GM21723 (cell line): Measurements from ENCODE around the gene ZIC1.

ENCODE experiments used
- ATAC-seq: cut with Tn5 transposase; IDR thresholded peaks from one replicate; pipeline ENCODE4 v1.9.1; 2021; ENCODE audit warnings: mild to moderate bottlenecking, moderate library complexity; ENCODE audit not compliant: unreplicated experiment

Gene ZIC1

DNA sequence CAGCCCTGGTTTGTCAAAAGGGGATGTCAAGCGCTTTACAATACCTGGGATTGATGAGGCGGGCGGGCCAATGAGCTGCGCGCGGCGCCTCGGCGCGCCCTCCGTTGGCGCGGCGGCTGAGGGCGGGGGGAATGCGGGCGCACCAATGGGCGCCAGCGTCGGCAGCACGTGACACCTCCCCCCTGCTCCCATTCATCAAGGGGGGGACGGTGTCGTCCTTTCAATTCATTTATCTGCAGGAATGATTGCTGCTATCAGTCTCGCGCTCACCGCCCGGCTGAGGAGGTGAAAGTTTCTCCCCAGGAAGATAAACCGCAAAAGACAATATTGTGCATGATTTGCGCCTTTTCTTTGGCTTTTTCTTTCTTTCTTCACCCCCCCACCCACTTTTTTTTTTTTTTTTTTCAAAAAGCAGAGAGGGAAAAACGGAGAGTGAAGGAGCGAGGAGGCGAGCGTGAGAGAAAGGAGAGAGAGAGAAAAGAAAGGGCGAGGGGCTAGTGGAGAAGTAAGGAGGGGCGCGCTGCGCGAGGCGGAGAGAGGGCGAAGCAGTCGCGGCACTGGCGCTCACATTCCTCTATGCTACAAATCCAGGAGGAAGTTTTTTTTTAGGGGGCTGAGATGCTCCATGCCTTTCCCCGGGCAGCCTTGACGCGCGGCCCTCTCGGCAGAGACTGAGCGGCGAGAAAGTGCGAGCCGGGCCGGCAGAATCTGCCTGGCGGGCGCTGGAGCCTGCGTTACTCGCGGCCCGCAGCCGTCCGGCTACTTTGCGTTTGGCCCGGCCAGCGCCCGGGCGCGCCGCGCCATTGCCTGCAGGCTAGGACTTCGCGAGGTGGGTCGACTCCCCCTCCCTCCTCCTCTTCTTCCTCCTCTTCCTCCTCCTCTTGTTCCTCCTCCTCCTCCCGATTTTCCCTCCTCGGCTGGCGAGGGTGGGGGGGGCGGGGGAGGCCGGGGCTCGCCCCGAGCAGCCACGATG is at the start of gene ZIC1:
ZIC1 (plus strand) TSS at position 223 of the 973 bp plus-strand sequence; CDS start at position 971, 748 bp downstream.
- no peak for ATAC-seq

DNA sequence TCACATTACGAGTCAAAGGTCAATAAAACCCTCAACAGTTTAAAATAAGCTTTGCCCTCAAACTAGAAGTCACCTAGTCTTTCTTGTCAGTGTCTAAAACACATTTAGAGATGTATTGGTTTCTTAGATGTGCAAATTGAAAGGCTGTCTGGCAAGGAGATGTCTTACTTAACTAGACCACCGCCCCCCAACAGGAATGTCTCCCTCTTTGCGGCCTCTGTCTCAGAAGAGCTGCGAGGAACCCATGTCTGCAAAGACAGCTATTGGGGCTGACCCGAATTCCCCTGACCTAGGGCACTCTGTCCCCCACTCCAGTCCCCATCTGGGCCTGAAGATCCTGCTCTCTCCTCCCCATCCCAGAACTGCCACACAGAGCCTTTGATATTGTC is 49.1 kb upstream of the ZIC1 start:
- ATAC-seq = no peak

DNA sequence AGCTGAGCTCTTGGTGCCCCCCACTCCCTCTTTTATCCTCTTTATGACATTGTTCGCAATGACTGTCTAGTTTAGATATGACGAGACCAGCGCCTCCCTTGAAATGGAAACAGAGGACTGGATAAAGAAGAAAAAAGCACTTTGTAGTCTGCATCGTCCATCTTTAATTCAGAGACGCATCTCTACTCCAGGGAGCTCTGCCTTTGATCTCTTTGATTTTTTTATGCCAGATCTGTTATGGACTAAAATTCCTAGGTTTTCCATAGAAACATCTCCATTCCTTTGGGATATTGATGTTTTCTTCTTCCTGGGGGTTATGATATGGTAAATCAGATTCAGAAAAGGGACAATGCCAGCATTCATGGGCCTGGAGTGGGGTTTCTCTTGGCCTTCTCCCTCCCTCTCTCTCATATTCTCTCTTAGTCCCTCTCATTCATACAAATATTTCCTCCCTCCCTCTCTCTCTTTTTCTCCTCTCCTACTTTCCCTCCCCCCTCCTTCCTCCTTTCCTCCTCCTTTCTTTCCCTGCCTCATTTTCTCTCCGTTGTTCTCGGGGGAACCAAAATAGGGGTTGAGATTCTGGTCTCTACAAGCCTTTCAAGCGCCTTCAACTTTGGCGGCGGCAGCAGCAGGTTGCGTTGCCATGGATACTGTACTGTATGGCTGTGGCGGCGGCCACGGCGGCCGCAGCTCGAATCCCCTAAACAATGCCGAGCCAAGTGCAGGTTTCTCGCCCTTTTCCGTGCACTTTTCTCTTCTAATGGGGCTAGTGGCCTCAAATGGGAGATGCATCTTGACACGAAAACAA is 48.3 kb upstream of the ZIC1 start:
- no peak for ATAC-seq

DNA sequence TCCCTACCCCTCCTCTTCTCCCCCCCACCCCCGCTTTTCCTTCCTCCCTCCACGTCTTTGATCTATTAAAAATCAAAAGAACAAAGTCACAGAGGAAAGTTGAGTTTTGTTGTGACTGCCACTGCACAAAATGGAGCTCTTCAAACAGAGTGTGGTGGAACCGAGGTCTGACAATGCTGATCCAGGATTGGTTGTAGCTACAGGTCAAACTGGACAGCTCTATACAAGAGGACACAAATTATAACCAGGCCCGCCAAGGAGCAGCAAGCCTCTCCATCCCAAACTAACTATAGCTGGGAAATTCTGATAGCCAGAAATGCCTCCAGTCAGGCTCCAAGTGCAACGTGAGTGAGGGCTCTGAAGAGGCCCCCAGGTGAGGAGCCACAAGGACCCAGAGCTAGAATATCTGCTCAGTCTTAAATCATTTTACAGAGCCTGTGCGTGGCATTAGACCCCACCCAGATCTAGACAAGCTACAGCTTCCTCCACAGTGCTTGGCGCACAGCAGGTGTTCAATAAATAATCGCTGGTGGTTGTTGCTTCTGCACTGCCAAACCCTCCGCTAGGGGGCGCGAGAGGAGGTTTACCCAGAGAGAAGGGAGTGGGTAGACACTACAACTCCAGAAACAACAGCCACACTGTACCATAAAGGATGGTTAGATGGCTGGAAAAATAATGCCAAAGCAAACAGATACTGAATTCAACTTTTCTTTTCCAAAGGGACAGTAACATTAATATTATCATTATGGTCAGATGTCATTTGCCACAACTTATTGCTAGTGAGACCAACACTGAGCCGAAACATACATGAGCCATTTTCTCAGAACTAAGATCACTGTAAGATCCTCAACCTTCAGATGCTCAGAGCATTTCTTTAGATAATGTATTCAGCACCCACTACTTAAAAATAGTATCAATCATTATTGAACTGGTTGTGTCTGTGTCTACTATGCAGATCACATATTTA is 47.4 kb upstream of the ZIC1 start:
- ATAC-seq = peak; percentile 77

DNA sequence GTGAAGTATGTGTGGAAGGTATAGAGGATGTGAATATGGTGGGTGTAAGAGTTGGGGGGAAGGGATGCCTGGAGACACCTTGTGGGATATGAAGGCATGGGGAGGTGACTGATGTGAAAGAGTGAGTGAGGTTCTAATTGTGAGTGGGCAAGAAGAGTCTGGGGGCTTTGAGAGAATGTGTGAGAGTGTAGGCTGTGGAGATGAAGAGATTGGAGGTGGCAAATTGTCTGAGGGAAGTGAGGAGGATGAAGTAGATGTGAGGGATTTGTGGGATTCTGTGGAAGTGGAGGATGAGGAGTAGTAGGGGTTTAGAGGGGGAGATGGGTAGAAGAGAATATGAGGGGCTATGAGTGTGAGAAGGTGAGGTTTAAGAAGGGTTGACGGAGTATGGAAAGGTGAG is 44.4 kb upstream of the ZIC1 start:
- ATAC-seq = no peak

DNA sequence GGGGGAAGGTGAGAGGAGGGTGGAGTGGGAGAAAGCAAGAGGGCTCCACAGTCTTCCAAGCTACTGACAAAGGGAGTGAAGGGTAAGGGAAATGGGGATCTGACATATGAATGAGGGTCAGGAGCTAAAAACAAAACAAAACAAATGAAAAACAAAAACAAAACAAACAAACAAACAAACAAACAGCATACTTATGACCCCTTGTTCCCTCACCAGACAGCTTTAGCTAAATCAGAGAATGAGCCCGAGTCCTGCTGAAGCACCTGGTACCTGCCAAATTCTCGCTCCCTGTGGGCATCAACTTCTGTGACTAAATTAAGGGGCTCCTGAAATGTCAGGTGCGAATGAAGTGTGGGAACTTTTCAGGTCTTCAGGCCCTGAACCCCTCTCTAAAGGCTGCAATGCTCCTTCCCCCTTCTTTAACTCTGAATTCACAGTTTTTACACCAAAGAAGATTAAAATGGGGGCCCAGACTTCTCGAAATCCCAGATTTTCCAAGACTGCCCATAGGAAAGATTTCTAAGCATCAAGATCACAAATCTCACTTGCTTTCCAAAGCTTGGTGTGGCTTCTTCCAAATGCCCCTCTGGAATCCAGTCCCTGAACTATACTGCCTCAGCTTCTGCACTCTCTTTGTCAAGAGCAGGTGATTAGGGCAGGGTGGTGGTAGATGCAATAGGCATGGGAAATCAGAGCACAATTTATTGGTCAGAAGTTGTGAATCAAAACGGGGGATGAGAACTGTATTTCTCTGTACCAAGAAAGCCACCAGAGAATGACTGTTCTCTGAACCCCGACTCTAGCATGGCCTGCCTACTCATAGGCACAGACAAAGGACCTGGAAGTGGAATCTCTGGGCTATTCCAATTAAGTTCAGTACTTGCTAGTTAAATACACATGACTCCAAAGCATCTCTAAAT is 43.7 kb upstream of the ZIC1 start:
- ATAC-seq = no peak

DNA sequence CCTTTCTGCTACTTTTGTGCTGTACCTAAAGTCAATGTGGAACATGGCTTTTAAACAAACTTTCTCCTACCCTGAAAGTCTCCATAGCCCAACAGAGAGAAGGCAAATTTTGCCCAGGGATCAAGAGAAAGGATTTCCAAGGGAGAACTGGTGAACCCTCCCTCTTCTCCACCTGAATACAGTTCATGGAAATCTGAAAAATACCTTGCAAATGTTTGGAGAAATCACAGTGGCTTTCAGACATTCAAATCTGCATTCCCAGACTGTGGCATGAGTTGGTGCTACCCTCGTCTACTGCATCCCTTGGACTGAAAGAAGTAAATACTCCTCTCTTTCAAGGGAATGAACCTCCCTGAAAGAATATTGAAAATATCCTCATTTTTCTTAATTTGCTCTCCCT is 41.5 kb upstream of the ZIC1 start:
- no peak for ATAC-seq

DNA sequence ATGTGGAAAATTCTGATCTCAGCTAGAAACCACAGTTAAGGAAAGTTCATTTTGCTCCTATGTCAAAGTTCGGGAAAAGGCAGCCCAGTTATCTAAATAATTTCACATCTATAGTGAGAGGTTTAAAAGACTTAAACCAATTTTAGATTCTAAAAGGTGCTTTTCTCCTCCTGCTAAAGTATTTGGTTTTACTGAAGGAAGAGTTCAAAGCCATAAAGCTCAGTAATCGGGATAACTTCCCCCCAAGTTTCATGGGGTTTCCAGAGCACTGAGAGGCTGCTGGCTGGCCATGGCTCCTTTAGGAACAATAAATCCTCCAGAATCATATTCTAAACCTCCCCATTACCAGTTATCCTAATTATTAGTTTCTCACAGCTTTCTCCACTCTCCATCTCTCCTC is 41.0 kb upstream of the ZIC1 start:
- no peak for ATAC-seq

DNA sequence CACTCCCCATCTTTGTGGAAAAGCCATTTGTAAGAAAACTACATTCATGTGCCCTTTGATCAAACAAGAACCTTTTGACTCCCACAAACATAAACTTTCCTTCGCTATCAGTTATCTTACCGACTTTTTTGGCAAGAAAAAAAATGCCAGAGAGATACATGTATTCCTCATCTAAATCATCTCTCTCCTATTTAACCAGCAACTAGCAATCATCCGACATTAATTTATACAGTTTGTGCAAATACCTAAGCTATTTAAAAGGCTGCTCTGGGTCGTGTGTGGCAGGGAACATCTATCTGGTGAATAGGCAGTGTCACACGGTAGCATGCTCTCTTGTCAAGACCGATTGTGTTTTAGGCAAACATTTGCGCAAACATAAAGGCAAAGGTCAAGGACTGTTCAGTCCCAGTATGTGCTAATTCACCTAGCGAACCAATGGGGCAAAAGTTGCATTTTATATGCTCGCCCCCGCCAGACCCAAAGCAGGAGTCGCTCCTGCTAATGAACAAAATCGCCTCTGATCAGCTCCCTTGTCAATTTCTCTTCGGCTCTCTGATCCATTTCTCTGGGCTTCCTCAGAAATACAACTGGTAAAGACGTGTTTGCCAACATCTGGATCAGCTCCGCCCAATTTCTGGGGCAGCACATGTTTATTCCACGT is 40.5 kb upstream of the ZIC1 start:
- no peak for ATAC-seq

DNA sequence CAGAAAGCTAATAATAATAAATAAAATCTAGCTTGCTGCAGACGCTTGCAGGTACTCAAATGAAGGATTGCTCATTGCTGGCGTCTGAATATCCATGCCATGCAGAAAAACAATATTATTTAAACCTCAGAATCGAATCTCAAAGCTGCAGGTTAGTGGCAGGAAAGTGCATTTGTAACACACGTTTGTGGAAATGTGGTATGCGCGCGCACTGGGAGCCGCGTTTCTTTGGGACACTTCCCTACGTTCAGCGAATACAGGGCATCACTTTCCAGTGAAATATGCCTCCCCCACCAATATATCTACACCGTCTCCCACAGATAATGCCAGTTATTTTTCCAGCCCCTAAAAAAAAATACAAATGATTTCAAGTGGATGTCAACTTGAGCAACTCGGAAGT is 39.9 kb upstream of the ZIC1 start:
- ATAC-seq = no peak

DNA sequence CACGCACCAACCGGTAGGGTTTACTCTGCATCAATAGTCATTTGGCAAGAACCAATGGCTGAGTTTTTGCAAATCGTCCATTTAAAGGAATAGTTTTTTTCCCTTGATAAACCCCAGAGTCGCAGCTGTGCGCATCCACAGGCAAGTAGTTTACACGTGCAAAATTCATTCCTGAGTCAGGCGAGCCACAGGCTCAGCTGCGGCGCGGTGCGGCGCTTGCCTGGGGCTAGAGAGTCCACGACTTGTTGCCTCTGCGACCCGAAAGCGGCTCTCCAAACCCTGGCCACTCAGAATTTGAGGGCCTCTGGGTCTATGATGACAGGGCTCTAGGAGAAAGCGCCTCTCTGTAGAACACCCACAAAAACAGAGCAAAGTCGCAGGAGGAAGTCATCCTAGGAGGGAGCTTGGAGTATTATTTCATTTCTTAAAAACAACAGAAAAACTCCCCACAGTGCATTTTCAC is 39.5 kb upstream of the ZIC1 start:
- ATAC-seq = no peak

DNA sequence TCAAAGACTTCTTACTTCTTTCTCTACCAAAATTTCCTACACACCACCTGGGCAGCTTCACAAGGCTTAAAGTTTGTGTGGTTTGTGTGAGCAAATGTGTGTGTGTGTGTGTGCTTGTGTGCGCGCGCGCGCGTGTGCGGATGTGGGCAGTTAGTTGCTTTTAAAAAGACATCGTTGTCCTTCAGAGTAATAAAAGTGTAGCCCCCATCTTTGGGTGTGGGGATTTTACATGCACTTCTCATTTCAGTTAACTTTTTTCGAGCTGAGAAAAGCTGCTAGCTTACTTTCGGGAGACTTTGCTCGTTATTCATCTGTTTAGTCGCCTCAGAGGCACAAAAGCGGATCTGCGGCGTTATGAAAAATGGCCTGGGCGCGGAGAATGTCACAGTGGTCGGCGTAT is 38.8 kb upstream of the ZIC1 start:
- no peak for ATAC-seq

DNA sequence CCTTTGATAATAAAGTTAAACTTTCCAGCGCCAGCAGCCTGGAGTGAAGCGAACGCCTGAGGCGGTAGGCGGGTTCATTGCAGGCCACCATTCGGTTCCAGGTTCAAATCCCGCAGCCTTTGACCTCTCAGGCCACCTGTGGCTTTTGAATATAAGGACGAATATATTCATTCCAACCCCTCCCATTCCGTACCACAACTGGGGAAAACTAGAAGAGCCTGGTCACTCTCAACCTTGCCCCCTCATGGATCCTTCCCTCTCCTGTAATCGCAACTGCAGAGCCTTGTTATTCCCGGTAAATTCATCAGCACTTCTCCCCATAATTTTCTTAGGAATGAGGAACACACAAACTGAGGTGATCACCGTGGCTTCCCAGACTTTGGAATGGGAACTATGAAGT is 38.0 kb upstream of the ZIC1 start:
- ATAC-seq = no peak

DNA sequence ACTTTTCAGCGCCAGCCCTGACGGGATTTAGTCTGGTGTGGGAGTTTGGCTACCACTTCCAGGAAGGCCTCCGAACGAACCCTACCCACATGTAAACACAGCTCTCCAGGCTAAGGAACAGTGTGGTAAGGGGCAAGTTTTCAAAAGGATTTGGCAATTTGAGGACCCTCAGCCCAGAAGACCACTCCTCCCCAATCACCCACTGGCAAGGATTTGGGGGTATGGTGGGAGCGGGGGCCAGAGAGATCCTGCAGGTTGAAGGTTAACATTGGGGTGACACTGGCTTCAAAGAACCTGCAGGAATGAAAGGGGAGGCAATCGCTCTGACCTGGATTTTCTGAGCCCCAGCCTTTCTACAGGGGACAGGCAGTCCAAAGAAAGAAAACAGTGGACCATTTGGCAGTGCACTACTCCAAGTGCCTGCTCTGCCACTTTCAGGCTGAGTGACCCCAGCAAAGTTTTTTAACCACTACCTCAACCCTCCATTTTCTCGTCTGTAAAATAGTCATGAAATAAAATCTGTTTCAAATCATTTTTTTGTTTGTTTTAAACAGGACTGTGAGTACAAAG is 37.3 kb upstream of the ZIC1 start:
- no peak for ATAC-seq

DNA sequence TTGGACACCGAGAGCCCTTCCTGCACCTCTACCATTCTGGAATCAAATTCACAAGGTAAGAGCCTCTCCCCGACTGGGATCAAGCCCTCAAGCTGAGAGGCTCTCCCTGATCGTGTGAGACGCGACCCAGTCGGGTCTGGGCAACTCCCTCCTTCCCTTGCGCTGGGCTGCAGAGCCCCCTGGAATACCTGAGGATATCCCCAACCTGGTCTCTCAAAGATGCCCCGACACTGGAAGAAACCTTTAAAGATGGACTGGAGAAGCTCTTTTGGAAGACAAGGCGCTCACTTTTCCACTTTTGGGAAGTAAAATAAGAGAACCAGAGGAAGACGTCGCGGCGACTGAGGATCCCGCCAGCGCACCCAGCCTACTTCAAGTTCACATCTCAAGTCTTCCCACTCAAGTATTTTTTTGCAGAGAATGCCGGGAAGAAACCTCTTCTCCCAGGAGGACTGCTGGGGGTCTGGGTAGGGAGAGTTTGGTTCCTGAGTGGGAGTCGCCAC is 36.6 kb upstream of the ZIC1 start:
- ATAC-seq = no peak

DNA sequence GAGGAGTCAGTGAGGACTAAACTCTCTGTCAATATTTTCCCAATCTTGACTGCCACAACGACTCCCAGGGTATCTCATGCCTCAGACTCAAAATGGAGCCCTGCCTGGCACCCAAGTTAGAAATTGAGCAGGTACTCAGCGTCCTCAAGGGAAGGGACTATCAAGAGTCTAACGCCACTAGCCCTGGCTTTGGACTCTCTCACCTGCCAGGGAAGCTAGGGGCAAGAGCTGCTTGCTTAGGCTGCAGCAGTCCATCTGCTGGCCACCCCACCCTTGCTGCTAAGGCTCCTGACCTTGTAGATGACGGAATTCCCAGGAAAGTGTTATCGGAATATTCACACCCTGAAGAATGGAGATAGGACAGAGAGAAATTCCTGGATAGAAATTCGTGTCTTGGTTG is 35.9 kb upstream of the ZIC1 start:
- ATAC-seq = no peak

DNA sequence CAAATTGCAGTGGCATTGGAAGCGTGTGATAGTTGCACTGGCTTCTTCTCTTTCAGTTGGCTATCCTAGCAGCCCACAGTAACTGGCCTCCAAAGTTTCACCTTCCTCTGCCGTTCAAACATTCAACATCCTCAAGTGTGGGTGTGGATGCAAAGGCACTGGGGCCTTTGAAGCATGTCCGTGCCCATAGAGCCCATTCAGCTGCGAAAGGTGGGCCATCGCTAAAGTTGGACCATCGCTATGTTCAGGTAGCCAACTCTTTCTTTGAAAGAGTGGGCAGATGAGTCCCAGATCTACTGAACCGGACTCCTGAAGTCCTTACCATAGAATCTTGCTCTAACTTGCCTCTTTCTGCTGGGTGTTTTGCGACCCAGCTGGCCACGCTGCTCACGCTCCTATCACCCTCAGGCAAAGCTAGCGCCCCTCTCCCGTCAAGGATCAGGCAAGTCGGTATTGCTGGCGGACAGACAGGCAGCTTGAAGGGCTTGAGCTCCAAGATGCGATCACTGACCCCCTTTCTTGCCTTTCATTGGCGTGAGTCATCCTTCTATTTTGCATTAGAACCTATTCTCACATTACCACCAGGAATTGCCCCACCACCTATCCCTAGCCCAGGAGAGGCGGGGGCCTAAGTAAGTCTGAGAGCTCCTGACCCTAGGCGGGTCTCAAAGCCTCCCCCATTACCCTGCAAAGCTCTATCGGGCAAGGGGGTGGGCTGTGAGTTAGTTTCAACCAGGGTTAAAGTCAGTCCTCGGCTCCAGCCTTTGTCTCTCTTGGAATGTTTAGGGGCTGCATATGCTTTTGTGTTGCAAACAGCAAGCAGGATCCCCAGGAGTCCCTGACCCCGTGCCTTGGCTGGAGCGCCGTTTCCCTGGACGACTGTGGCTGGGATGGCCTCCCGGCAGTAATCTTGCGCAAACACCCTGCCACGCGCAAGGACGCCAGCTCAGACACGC is 31.5 kb upstream of the ZIC1 start:
- ATAC-seq = no peak
